Gastroesophageal sphincter (tissue), 4 donors: Measurements from ENCODE around the gene OR2T10. TPM values are rescaled to one million over a fixed set of nuclear protein-coding genes. Genes with fewer than 3 reads are reported as not detected.

Source experiments
- ATAC-seq: fragments of 150-250 bp; one replicate; pipeline ENCODE4 v1.9.1; 2016; ENCODE audit warnings: mild to moderate bottlenecking, moderate library complexity
- H3K27ac ChIP-seq, 4 donors: fragments of 200-600 bp; sonication (generic) in 3 of 4; 1 replicate in 3 of 4; 2 replicates in 1 of 4; pipeline ENCODE4 v1.5.1; 2016 to 2019
- H3K27me3 ChIP-seq: fragments of 200-600 bp; sonication (generic); one replicate; pipeline ENCODE4 v1.5.1; 2019
- H3K36me3 ChIP-seq, 2 donors: fragments of 200-600 bp; sonication (generic); one replicate each; pipeline ENCODE4 v1.5.1; 2019; ENCODE audit warnings: control low read depth in 1 of 2
- H3K4me1 ChIP-seq, 3 donors: fragments of 200-600 bp; sonication (generic); 1 replicate in 2 of 3; 2 replicates in 1 of 3; pipeline ENCODE4 v1.5.1; 2016 to 2019; ENCODE audit warnings: control low read depth in 2 of 3
- H3K4me3 ChIP-seq, 2 donors: fragments of 200-600 bp; sonication (generic); one replicate each; pipeline ENCODE4 v1.5.1; 2019; ENCODE audit warnings: mild to moderate bottlenecking in 1 of 2, moderate library complexity in 1 of 2
- H3K9me3 ChIP-seq, 3 donors: fragments of 200-600 bp; sonication (generic); one replicate each; pipeline ENCODE4 v1.5.1; 2017 to 2019; ENCODE audit warnings: control low read depth in 2 of 3
- EP300 ChIP-seq: sonication (generic); formaldehyde crosslinking; IDR thresholded peaks from one replicate; pipeline ENCODE4 v1.6.1; 2017; ENCODE audit warnings: antibody characterized with exemption, mild to moderate bottlenecking
- POLR2A ChIP-seq, 2 donors: fragments of 450-650 bp; IDR thresholded peaks; one replicate each; pipeline ENCODE4 v1.6.1; 2017; ENCODE audit warnings: antibody characterized with exemption in 2 of 2, mild to moderate bottlenecking in 2 of 2, moderate library complexity in 1 of 2
- POLR2AphosphoS5 ChIP-seq: sonication (generic); formaldehyde crosslinking; IDR thresholded peaks from one replicate; pipeline ENCODE4 v1.6.1; 2017; ENCODE audit warnings: antibody characterized with exemption
- WGBS, 2 donors: methylation state at CpG; one replicate each; pipeline ENCODE4 v1.1.5; 2018; ENCODE audit warnings: low coverage in 1 of 2; 5-methylcytosine and 5-hydroxymethylcytosine counted together
- total RNA-seq, 4 donors: library from RNA; depleted of rRNA; stranded (reverse); fragments of >200 nt; gene quantifications; one replicate each; pipeline ENCODE4 v1.1.0, GENCODE V29; 2016
- TF ChIP-seq, protein P1 (sequence below), 4 experiments: fragments of 200-600 bp in 2 of 4; fragments of 450-650 bp in 2 of 4; sonication (generic) in 1 of 4; IDR thresholded peaks; one replicate each; pipeline ENCODE4 v1.5.1; 2017 to 2019; ENCODE audit warnings: antibody characterized with exemption in 4 of 4, mild to moderate bottlenecking in 2 of 4, moderate library complexity in 2 of 4

Gene OR2T10
- total RNA-seq, 4 donors from 2014 or later: not detected

DNA sequence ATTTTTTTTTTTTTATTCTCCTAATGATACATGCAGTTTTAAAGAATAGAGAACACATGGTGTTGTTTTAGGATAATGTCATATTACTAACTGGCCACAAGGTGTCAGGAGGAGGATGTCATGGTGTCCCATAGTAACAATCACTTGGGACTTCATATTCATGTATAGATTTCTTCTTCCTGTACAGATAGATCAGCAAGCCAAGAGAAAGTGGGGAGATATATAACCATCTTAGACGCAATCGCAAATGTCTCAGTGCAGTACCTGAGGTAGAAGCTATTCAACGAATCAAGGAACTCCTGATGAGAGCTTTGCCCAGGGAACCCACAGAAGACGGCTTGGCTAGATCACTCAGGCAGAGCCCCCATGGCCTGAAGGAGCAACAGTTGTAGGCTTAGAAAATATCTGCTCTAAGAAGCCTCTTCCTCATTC lies 25.1 kb upstream of the OR2T10 start:
- WGBS, 2 donors: 48 to 77% methylated on average over 4 of the region's 4 CpGs
- TF ChIP-seq POLR2AphosphoS5 (no peak), POLR2A (IDR thresholded peaks at IDR 0.05) (no peak)
- TF ChIP-seq, protein P1, sequence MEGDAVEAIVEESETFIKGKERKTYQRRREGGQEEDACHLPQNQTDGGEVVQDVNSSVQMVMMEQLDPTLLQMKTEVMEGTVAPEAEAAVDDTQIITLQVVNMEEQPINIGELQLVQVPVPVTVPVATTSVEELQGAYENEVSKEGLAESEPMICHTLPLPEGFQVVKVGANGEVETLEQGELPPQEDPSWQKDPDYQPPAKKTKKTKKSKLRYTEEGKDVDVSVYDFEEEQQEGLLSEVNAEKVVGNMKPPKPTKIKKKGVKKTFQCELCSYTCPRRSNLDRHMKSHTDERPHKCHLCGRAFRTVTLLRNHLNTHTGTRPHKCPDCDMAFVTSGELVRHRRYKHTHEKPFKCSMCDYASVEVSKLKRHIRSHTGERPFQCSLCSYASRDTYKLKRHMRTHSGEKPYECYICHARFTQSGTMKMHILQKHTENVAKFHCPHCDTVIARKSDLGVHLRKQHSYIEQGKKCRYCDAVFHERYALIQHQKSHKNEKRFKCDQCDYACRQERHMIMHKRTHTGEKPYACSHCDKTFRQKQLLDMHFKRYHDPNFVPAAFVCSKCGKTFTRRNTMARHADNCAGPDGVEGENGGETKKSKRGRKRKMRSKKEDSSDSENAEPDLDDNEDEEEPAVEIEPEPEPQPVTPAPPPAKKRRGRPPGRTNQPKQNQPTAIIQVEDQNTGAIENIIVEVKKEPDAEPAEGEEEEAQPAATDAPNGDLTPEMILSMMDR (IDR thresholded peaks at IDR 0.05): peak; percentile 6 to 44 (median 30)
- H3K9me3 ChIP-seq: no peaks in the 10 kb centered on the region
- no peaks in the 10 kb centered on the region for H3K4me1 ChIP-seq
- no peak for ATAC-seq
- no peaks in the 10 kb centered on the region for H3K27me3 ChIP-seq
- H3K27ac ChIP-seq: no peak overlapping the region
- H3K4me3 ChIP-seq: no peak overlapping the region
- H3K36me3 ChIP-seq: no peaks in the 10 kb centered on the region

DNA sequence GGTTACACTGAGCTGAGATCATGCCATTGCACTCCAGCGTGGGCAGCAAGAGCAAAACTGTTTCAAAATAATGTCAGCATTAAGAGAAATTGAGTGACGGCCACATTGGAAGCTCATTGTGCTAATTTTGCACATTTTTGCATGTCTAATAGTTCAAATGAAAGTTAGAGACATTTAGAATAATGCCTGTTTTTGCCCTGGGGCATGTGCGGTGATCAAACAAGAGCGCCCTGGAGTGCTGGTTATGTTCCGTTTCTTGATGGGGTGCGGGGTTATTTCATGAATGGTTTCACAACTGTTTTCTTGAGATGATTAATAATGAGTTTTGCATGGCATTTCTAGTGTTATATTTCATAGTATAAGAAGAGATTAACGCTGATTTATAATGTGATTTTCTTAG lies 24.3 kb upstream of the OR2T10 start:
- no peaks in the 10 kb centered on the region for H3K27me3 ChIP-seq
- TF ChIP-seq EP300 (no peak), POLR2AphosphoS5 (no peak), POLR2A (IDR thresholded peaks at IDR 0.05) (no peak)
- TF ChIP-seq, protein P1 (IDR thresholded peaks at IDR 0.05): no peak
- no peak overlapping the region for H3K27ac ChIP-seq
- no peaks in the 10 kb centered on the region for H3K4me1 ChIP-seq
- H3K4me3 ChIP-seq: no peak overlapping the region
- no peaks in the 10 kb centered on the region for H3K36me3 ChIP-seq
- no peak for ATAC-seq
- WGBS, 2 donors: 57 to 67% methylated on average over 7 of the region's 7 CpGs
- H3K9me3 ChIP-seq: no peaks in the 10 kb centered on the region

DNA sequence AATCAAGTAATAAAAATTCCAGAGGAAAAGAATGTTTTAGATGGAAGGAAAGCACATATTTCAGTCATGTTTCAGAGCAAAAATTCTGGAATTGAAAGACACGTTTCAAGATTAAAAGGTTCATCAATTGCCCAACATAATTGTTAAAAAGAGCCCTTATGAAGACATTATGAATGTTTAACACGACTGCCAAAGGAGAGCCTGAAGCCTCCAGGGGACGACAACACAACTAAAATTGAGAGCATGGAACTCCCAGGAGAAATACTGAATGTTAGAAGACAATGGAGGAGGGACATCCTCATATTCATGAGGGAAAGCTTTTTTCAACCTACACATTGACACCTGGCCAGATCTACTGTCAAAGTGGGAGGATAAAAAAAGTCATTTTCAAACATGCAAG lies 21.4 kb upstream of the OR2T10 start:
- Histone ChIP-seq H3K36me3 (no peaks in the 10 kb centered on the region), H3K27ac (no peak overlapping the region), H3K27me3 (no peaks in the 10 kb centered on the region), H3K4me1 (no peaks in the 10 kb centered on the region), H3K4me3 (no peak overlapping the region), H3K9me3 (no peaks in the 10 kb centered on the region)
- no peak for ATAC-seq
- WGBS, 2 donors: 4 to 5% methylated on average over 2 to 3 of the region's 3 CpGs
- TF ChIP-seq, protein P1 (IDR thresholded peaks at IDR 0.05): peak in 2 of 4 experiments; percentile 37 to 63
- no peak for TF ChIP-seq EP300

GRCh38 chr1:248618119-248618518 lies 20.6 kb upstream of the OR2T10 start:
- no peaks in the 10 kb centered on the region for H3K36me3 ChIP-seq
- H3K27ac ChIP-seq: no peak overlapping the region
- no peak for ATAC-seq
- H3K27me3 ChIP-seq: no peaks in the 10 kb centered on the region
- no peaks in the 10 kb centered on the region for H3K9me3 ChIP-seq
- no peaks in the 10 kb centered on the region for H3K4me1 ChIP-seq
- no peak overlapping the region for H3K4me3 ChIP-seq
- TF ChIP-seq EP300 (no peak), POLR2A (IDR thresholded peaks at IDR 0.05) (no peak), POLR2AphosphoS5 (no peak)
- TF ChIP-seq, protein P1 (IDR thresholded peaks at IDR 0.05): no peak
- WGBS, 2 donors: 40 to 68% methylated on average over 1 to 7 of the region's 7 CpGs

DNA sequence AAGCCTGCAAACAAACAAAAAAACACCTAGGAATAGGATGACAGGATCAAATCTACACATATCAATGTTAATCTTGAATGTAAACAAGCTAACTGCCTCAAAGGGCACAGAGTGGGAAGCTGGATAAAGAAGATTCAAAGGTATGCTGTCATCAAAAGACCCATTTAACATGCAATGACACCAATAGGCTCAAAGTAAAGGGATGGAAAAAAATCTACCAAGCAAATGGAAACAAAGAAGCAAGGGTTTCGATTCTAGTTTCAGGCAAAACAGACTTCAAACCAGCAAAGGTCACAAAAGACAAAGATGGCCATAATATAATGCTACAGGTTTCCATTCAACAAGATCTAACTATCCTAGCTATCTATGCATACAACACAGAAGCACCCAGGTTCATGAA lies 16.2 kb upstream of the OR2T10 start:
- TF ChIP-seq, protein P1 (IDR thresholded peaks at IDR 0.05): no peak
- no peak for TF ChIP-seq EP300
- TF ChIP-seq POLR2A (IDR thresholded peaks at IDR 0.05): no peak
- TF ChIP-seq POLR2AphosphoS5: no peak
- H3K4me3 ChIP-seq: no peak overlapping the region
- no peaks in the 10 kb centered on the region for H3K4me1 ChIP-seq
- no peak for ATAC-seq
- no peaks in the 10 kb centered on the region for H3K36me3 ChIP-seq
- H3K9me3 ChIP-seq: no peaks in the 10 kb centered on the region
- H3K27ac ChIP-seq: no peak overlapping the region
- 60% methylated on average over 1 of the region's 1 CpG; no CpG with 5 or more reads in 1 of the 2 donors for WGBS, 2 donors
- no peaks in the 10 kb centered on the region for H3K27me3 ChIP-seq
